ENCODE data around the gene GLCE.

DNA sequence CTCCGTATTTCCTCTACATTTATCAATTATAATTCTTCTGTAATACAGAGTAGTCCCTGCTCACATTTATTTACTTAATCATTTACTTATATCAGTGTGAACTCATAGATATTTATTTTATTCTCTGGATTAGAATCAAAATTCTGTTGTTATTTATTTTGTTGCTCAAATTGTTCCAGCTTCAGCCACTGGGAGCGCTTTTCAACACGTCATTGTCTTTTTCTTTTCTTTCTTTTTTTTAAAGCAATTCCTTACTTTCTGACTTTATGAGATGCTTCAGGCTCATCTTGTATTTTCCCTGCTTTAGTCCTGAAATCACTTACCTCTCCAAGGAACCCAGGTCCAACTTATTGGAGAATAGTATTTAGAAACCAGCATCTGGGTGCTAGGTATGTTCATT is 53.4 kb downstream of the GLCE start:
- TF ChIP-seq GATA3 (IDR thresholded peaks at IDR 0.05; ENCODE audit: low read depth, low read length) (no peak), GATA2 (IDR thresholded peaks at IDR 0.05; ENCODE audit: low read depth, low read length) (no peak)

Measured in SH-SY5Y (cell line).